Measurements from ENCODE around the gene DNM3.

DNA sequence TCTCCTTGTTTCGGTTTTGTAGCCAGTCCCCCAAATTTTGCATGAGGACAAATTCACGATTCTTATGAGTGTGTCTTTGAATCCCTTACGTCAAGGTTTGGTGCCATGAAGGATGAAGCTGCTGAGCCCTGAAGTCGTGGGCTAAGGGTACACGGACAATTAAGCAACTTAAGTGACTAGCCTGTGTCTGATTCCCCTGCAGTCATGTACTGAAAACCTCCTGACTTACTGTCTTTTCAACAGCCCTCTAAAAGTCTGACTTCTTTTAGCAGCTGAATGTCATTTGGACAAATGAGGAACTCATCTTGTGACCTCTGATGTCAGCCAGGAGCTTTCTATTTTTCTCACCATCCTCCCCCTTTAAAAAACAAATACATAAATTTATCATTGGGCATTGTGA is 552.1 kb downstream of the DNM3 start:
- TF ChIP-seq, protein P1, sequence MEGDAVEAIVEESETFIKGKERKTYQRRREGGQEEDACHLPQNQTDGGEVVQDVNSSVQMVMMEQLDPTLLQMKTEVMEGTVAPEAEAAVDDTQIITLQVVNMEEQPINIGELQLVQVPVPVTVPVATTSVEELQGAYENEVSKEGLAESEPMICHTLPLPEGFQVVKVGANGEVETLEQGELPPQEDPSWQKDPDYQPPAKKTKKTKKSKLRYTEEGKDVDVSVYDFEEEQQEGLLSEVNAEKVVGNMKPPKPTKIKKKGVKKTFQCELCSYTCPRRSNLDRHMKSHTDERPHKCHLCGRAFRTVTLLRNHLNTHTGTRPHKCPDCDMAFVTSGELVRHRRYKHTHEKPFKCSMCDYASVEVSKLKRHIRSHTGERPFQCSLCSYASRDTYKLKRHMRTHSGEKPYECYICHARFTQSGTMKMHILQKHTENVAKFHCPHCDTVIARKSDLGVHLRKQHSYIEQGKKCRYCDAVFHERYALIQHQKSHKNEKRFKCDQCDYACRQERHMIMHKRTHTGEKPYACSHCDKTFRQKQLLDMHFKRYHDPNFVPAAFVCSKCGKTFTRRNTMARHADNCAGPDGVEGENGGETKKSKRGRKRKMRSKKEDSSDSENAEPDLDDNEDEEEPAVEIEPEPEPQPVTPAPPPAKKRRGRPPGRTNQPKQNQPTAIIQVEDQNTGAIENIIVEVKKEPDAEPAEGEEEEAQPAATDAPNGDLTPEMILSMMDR (optimal IDR thresholded peaks at IDR 0.05 in 1 of 3, IDR thresholded peaks at IDR 0.05 in 1 of 3, conservative IDR thresholded peaks at IDR 0.05 in 1 of 3; ENCODE audit: extremely low read depth in 1 of 3, insufficient read depth in 2 of 3, low read length in 3 of 3): no peak
- no peak for TF ChIP-seq EZH2 (IDR thresholded peaks at IDR 0.05; ENCODE audit: low read length)
